HG02678 (cell line): ENCODE data around the gene RAB44.

Experiments
- ATAC-seq: cut with Tn5 transposase; IDR thresholded peaks from one replicate; pipeline ENCODE4 v1.9.1; 2021; ENCODE audit warnings: mild to moderate bottlenecking, moderate library complexity; ENCODE audit not compliant: unreplicated experiment

Gene RAB44

GRCh38 chr6:36666826-36667591 lies 30.6 kb upstream of the RAB44 start:
- peak; percentile 75 for ATAC-seq

DNA sequence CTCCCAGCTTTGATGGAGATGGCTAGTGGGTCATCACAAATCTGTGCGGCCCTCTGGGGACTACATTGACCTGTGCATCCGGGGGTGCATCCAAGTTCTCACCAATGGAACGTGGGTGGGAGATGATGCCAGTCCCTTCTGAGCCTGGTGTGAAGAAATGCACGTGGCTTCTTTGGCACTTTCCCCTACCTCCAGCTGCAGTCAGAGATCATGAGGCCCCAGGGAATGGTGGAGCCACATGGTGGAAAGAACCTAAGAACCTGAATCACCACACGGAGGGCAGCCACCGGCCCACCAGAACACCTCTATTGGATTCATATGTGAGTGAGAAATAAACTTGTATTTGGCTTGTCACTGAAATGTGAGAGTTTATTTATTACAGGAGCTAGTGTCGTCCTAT lies 29.0 kb upstream of the RAB44 start:
- ATAC-seq = no peak

DNA sequence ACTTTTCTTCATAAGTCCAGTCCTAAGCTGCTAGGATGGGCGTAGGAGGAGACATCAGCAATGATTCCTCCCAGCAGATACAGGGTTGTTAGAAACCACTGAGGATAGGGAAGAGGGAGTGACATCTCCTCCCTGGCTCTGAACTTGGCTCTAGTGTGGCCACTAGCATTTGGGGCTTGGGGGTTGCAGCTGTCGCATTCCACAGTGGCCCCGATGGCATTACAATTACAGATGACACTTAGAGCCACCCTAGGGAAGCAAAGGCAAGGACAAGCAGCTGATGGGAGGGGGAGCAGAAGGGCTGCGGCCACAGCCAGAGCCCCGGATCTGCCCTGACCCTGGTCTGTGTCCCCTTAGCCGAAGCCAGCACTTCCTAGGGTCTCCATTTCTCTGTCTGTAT lies 28.6 kb upstream of the RAB44 start:
- ATAC-seq = no peak

DNA sequence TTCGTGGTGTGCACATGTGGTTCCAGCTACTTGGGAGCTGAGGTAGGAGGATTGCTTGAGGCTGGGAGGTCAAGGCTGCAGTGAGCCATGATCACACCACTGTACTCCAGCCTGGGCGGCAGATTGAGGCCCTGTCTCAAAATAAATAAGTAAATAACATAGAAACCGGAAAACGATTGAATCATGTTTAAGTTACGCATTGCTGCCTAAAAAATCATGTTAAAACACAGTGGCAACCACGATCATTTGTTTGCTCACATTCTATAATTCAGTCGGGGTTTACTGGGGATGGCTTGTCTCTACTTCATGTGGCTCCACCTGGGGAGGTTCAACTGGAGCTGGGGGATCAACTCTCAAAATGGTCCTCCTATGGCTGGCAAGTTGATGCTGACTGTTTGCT lies 27.4 kb upstream of the RAB44 start:
- ATAC-seq = no peak

DNA sequence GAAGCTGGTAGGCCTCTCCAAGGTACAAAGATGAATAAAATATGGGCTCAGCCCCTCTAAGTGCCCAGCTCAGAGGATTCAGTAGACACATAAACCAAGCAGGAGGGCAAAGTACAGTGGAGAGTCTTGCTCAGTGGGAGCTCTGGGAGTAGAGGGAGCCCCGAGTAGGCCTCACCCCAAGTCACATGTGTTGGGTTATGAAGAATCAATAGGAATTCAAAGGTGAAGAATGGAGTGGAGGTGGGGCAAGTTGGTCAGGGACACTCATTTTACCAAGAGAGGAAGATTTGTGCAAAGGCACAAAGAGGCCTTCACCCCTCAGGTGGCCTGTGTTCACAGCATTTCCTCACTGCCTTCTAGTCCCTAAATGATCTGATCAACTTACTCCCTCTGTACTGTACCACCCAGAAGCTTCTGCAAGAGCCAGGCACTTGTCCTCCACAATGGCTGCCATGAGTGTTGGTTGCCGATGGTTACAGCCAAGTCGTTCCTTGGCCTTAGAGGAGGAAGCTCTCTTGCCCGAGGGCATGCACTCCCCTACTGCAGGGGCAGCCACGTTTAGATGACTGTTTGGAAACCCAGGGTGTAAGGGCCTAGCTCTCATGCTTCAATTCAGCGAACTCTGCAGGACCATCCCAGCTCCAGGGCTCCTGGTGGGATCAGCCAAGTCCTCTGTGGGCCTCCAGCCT lies 25.8 kb upstream of the RAB44 start:
- no peak for ATAC-seq

- ATAC-seq = no peak
These were observed 23.7 kb upstream of the RAB44 start for GRCh38 chr6:36673882-36674281.

- ATAC-seq = no peak
These were observed 22.7 kb upstream of the RAB44 start for GRCh38 chr6:36674942-36675341.

DNA sequence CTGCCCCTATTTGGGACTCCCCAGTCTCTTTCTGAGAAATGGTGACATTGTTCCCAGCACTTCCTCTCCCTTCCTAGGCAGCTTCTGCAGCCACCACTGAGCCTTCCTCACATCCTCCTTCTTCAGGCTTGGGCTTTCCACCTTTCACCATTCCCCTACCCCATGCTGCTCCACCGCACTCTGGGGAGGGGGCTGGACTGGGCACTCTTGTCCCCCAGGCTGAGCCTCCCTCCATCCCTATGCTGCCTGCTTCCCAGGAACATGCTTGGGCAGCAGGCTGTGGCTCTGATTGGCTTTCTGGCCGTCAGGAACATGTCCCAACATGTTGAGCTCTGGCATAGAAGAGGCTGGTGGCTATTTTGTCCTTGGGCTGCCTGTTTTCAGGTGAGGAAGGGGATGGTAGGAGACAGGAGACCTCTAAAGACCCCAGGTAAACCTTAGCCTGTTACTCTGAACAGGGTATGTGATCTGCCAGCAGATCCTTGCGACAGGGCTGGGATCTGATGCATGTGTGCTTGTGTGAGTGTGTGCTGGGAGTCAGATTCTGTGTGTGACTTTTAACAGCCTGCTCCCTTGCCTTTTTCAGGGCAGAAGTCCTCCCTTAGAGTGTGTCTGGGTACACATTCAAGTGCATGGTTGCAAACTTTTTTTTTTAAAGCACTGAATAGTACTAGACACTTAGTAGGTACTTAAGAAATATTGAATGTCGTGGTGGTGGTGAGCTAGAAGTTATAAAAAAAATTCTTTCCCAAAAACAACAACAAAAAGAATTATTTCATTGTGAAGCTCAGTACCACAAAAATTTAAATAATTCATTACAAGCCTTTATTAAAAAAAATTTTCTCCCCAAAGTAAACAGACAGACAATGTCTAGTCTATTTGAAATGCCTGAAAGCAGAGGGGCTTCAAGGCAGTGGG lies 21.2 kb upstream of the RAB44 start:
- ATAC-seq = no peak

DNA sequence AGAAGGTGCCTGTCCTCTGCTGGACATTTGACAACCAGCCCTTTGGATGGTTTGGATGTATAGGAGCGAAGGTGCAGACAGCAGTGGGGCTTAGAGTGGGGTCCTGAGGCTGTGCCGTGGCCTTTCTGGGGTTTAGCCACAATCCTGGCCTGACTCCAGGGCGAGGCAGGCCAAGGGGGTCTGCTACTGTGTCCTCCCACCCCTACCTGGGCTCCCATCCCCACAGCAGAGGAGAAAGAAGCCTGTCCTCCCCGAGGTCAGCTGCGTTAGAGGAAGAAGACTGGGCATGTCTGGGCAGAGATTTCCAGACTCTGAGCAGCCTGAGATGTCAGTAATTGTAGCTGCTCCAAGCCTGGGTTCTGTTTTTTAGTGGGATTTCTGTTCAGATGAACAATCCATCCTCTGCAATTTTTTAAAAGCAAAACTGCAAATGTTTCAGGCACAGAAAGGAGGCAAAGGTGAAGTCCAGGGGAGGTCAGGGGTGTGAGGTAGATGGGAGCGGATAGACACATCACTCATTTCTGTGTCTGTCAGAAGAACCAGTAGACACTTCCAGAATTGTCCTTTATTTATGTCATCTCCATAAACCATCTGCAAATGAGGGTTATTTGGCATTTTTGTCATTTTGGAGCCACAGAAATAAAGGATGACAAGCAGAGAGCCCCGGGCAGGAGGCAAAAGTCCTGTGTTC lies 20.4 kb upstream of the RAB44 start:
- ATAC-seq = no peak

DNA sequence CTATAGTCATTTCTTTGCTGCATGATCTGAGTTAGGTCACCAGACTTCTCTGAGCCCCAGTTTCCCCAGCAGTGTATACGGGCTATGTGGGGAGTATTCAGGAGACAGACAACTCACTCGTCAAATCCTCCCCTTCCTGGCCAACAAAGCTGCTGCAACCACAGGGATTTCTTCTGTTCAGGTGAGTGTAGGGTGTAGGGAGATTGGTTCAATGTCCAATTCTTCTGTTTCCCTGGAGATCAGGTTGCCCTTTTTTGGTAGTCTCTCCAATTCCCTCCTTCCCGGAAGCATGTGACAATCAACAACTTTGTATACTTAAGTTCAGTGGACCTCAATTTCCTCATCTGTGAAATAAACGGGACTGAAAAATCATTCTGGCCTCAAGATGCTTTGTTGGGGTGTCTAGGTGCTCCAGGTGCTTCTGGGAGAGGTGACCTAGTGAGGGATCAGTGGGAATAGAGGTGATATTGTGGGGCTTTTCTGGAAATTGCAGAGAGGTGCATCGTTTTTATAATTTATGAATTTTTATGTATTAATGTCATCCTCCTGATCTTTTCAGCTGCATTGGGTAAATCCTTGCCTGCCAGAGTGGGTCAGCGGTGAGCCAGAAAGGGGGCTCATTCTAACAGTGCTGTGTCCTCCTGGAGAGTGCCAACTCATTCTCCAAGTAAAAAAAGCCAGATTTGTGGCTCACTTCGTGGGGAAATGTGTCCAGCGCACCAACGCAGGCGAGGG lies 19.7 kb upstream of the RAB44 start:
- no peak for ATAC-seq

DNA sequence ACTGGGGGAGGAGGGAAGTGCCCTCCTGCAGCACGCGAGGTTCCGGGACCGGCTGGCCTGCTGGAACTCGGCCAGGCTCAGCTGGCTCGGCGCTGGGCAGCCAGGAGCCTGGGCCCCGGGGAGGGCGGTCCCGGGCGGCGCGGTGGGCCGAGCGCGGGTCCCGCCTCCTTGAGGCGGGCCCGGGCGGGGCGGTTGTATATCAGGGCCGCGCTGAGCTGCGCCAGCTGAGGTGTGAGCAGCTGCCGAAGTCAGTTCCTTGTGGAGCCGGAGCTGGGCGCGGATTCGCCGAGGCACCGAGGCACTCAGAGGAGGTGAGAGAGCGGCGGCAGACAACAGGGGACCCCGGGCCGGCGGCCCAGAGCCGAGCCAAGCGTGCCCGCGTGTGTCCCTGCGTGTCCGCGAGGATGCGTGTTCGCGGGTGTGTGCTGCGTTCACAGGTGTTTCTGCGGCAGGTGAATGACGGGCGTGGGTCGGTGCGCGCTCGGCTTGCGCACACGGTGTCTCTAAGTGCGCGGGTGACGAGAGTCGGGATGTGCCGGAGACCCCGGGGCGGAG lies 19.1 kb upstream of the RAB44 start, which contains the start of gene CDKN1A:
CDKN1A (plus strand) TSS at position 227 of the 555 bp plus-strand sequence. CDS start 5,388 bp downstream, outside the sequence.
- ATAC-seq = peak; percentile 62

DNA sequence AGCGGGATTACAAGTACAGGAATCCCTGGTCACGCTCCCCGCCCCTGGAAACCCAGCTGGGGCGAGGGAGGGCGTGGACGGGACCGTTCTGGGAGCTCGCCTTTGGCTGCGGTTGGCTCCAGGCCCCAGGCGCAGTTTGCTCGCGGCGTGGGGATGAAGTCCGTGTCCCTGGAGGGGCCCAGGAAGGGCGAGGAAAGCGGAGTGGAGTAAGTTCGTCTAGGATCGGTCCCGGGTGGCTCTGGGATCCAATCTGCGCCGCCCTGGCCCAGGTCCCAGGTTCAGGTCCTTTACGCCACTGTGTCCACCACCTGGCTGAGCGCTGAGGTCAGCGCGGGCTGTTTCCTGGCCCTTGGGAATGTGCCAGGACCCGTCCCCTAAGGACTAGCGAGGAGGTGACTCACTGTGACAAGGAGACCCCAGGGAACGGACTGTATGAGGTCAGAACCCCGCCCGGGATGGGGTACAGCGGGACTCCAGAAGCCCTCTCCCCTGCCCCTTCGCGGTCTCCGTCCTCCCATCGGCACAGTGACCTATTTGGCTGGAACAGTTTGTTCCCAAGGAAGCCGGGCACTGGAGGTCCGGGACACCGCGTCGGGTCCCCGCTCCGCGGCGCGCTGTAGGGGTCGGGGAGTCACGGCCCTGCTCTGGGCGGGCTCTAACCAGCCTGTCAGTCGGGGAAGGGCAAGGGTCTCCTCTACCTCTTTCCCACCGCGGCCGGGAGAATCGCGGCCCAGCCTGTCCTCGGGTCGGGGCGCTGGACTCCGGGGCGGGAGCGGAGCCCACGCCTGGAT lies 18.4 kb upstream of the RAB44 start:
- ATAC-seq = no peak

- ATAC-seq = no peak
These were observed 15.1 kb upstream of the RAB44 start for GRCh38 chr6:36682328-36683144.

DNA sequence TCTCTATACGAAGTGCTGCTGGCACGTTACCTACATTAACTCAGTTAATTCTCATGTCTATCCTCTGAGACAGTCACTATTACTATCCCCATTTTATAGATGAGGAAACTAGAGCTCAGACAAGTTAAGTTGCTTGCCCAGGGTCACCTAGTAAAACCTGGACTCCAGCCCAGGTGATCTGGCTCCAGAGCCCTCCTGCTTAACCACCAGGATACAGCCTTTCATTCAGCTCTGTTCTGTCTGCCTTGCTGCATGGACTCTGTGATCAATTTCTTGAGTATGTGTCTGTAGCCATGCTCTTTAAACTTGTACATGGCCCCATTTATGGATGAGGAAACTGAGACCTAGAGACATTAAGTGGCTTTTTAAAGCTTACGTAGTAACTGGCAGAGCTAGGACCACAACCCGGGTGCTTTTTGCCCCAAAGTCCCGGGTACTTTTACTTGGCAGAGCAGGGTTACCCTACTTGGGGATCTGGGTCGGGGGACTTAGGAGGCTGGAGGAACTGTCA lies 14.4 kb upstream of the RAB44 start:
- ATAC-seq = no peak

- no peak for ATAC-seq
These were observed 13.8 kb upstream of the RAB44 start for GRCh38 chr6:36683656-36684446.

GRCh38 chr6:36684447-36684812 lies 13.2 kb upstream of the RAB44 start:
- ATAC-seq = no peak
